ENCODE measurements around the gene ST6GAL1.
"Not testable (repeated sequence)": the region's sequence is repeated elsewhere in the genome, so short reads cannot be mapped to it uniquely, and the experiment has no call there.

ST6GAL1 gene

DNA sequence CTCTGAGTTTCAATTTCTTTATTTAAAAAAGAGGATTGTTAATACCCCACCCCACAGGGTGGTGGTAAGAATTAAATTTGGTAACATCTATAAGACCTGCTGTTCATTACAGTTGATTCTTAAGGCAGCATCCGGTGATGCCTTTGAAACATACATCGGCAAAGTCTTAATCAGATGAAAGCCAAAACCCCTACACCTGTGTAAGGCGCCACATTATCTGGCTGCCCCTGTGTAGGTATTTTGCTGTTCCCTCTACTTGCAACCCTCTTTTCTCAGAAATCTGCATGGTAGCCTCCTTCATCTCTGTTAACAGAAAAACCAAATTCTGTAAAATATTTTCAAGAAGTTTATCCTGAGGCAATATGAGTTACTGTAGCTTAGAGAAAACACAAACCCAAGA, 90.0 kb downstream of the ST6GAL1 start:
- Histone ChIP-seq H3K4me1 (ENCODE audit: control insufficient read depth, insufficient read depth, low read depth, low read length) (peaks cover 2% of the 10 kb centered on the region), H3K9me3 (ENCODE audit: control insufficient read depth, low read length) (no peaks in the 10 kb centered on the region), H2BK12ac (ENCODE audit: low read length in 2 of 2) (no peak overlapping the region), H2AK5ac (ENCODE audit: low read length, severe bottlenecking) (no peak overlapping the region), H4K91ac (ENCODE audit: low read length) (no peak overlapping the region), H2BK120ac (ENCODE audit: low read depth, low read length) (no peak overlapping the region), H3K79me1 (replicated peaks; ENCODE audit: low read length, poor library complexity, severe bottlenecking) (peaks cover 9% of the 10 kb centered on the region), H3K36me3 (ENCODE audit: control insufficient read depth in 1 of 2, insufficient read depth in 2 of 2, low read depth in 1 of 2, low read length in 2 of 2) (no peaks in the 10 kb centered on the region), H3K27me3 (ENCODE audit: control insufficient read depth in 1 of 2, insufficient read depth in 1 of 2, low read length in 2 of 2) (no peaks in the 10 kb centered on the region), H3K4me2 (ENCODE audit: low read length, poor library complexity, severe bottlenecking) (no peak overlapping the region), H4K8ac (ENCODE audit: low read length) (no peak overlapping the region), H3K23ac (ENCODE audit: low read length in 2 of 2) (no peak overlapping the region), H3K4ac (ENCODE audit: low read depth in 1 of 2, low read length in 2 of 2) (no peak overlapping the region), H3K4me3 (ENCODE audit: insufficient read depth in 1 of 2, low read depth in 1 of 2, low read length in 2 of 2) (no peak overlapping the region), H3K14ac (ENCODE audit: low read length in 2 of 2) (no peak overlapping the region), H3K9ac (ENCODE audit: low read length) (no peak overlapping the region), H2BK5ac (ENCODE audit: low read depth, low read length, poor library complexity, severe bottlenecking) (no peak overlapping the region), H2BK15ac (ENCODE audit: low read depth, poor library complexity, severe bottlenecking) (no peak overlapping the region), H3K27ac (ENCODE audit: low read length, poor library complexity, severe bottlenecking) (no peak overlapping the region), H2AFZ (ENCODE audit: low read depth, low read length) (no peak overlapping the region), H3K18ac (ENCODE audit: low read depth in 1 of 2, low read length in 2 of 2) (no peak overlapping the region)
- 97% methylated on average over 3 of the region's 3 CpGs for WGBS
- no peak for DNase-seq

DNA sequence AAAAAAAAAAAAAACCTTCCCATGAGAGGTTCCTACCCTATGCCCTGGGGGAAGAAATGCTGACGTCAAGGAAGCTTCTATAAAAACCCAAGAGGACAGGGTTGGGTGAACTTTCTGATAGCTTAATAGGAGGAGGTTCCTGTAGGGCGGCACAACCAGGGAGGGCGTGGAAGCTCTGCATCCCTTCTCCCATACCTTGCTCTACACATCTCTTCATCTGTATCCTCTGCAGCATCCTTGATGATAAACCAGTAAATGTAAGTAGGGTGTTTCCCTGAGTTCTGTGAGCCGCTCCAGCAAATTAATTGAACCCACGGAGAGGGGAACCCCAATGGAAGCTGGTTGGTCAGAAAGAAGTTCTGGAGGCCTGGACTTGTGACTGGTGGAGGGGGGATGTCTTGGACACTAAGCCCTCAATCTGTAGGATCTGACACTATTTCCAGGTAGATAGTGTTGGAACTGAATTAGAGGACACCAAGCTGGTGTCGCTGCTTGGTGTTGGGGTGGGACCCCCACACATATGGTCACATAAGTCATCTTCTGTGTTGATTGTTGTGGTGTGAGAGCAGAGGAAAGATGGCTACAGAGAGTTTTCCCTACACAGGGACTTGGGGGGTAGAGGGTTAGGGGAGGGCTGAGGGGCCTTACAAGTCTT, 91.5 kb downstream of the ST6GAL1 start:
- Histone ChIP-seq H2AFZ (ENCODE audit: low read depth, low read length) (no peak overlapping the region), H3K36me3 (ENCODE audit: control insufficient read depth in 1 of 2, insufficient read depth in 2 of 2, low read depth in 1 of 2, low read length in 2 of 2) (no peaks in the 10 kb centered on the region), H2AK5ac (ENCODE audit: low read length, severe bottlenecking) (no peak overlapping the region), H3K9ac (ENCODE audit: low read length) (no peak overlapping the region), H2BK120ac (ENCODE audit: low read depth, low read length) (no peak overlapping the region), H3K4me3 (ENCODE audit: insufficient read depth in 1 of 2, low read depth in 1 of 2, low read length in 2 of 2) (no peak overlapping the region), H3K27ac (ENCODE audit: low read length, poor library complexity, severe bottlenecking) (no peak overlapping the region), H3K79me1 (replicated peaks; ENCODE audit: low read length, poor library complexity, severe bottlenecking) (peaks cover 9% of the 10 kb centered on the region), H2BK12ac (ENCODE audit: low read length in 2 of 2) (no peak overlapping the region), H4K8ac (ENCODE audit: low read length) (no peak overlapping the region), H3K9me3 (ENCODE audit: control insufficient read depth, low read length) (no peaks in the 10 kb centered on the region), H3K18ac (ENCODE audit: low read depth in 1 of 2, low read length in 2 of 2) (no peak overlapping the region), H3K27me3 (ENCODE audit: control insufficient read depth in 1 of 2, insufficient read depth in 1 of 2, low read length in 2 of 2) (no peaks in the 10 kb centered on the region), H3K4ac (ENCODE audit: low read depth in 1 of 2, low read length in 2 of 2) (no peak overlapping the region), H3K23ac (ENCODE audit: low read length in 2 of 2) (no peak overlapping the region), H2BK5ac (ENCODE audit: low read depth, low read length, poor library complexity, severe bottlenecking) (no peak overlapping the region), H3K4me1 (ENCODE audit: control insufficient read depth, insufficient read depth, low read depth, low read length) (peaks cover 5% of the 10 kb centered on the region), H2BK15ac (ENCODE audit: low read depth, poor library complexity, severe bottlenecking) (no peak overlapping the region), H3K14ac (ENCODE audit: low read length in 2 of 2) (no peak overlapping the region), H3K4me2 (ENCODE audit: low read length, poor library complexity, severe bottlenecking) (no peak overlapping the region), H4K91ac (ENCODE audit: low read length) (no peak overlapping the region)
- no peak for DNase-seq
- WGBS: 93% methylated on average over 5 of the region's 6 CpGs

DNA sequence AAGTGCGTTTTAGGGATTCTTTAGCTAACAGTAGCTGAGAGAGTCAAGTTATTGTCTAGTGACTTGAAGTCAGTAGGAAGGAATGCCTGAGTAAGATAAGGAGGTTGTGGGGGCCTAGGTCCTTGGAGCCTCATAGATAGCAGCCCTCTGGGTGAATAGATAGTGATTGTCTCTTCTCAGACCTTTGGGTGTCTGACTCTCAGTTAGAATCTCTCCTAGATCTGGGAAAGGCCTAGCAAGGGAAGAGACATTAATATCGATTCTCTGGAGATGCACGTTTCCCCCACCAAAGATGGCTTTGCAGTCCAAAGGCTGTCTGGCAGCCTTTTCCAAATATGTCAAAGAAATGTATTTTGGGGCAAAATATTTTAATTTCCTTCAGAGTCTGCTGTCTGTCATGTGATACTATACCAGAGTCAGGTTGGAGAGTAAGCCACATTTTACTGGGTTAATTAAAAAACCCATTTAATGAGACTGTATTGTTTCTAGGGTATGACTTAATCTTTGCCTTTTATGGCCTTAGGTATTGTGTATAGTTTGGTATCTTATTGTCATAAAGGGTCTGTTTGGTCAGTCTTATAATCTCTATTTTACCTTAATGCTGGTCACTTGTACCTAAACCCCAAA, 92.2 kb downstream of the ST6GAL1 start:
- H3K9ac ChIP-seq (ENCODE audit: low read length): no peak overlapping the region
- H3K27ac ChIP-seq (ENCODE audit: low read length, poor library complexity, severe bottlenecking): no peak overlapping the region
- no peak overlapping the region for H3K23ac ChIP-seq (ENCODE audit: low read length in 2 of 2)
- H3K27me3 ChIP-seq (ENCODE audit: control insufficient read depth in 1 of 2, insufficient read depth in 1 of 2, low read length in 2 of 2): no peaks in the 10 kb centered on the region
- H3K14ac ChIP-seq (ENCODE audit: low read length in 2 of 2): no peak overlapping the region
- H3K4me3 ChIP-seq (ENCODE audit: insufficient read depth in 1 of 2, low read depth in 1 of 2, low read length in 2 of 2): no peak overlapping the region
- H4K91ac ChIP-seq (ENCODE audit: low read length): no peak overlapping the region
- H3K79me1 ChIP-seq (replicated peaks; ENCODE audit: low read length, poor library complexity, severe bottlenecking): peaks cover 10% of the 10 kb centered on the region
- H4K8ac ChIP-seq (ENCODE audit: low read length): no peak overlapping the region
- no peak overlapping the region for H2BK5ac ChIP-seq (ENCODE audit: low read depth, low read length, poor library complexity, severe bottlenecking)
- WGBS: 95% methylated on average over 3 of the region's 3 CpGs
- no peak overlapping the region for H2BK15ac ChIP-seq (ENCODE audit: low read depth, poor library complexity, severe bottlenecking)
- H3K36me3 ChIP-seq (ENCODE audit: control insufficient read depth in 1 of 2, insufficient read depth in 2 of 2, low read depth in 1 of 2, low read length in 2 of 2): no peaks in the 10 kb centered on the region
- no peak overlapping the region for H3K18ac ChIP-seq (ENCODE audit: low read depth in 1 of 2, low read length in 2 of 2)
- H3K4me1 ChIP-seq (ENCODE audit: control insufficient read depth, insufficient read depth, low read depth, low read length): peaks cover 5% of the 10 kb centered on the region
- no peak overlapping the region for H2BK120ac ChIP-seq (ENCODE audit: low read depth, low read length)
- no peak for DNase-seq
- no peak overlapping the region for H2BK12ac ChIP-seq (ENCODE audit: low read length in 2 of 2)
- no peak overlapping the region for H2AK5ac ChIP-seq (ENCODE audit: low read length, severe bottlenecking)
- no peak overlapping the region for H3K4me2 ChIP-seq (ENCODE audit: low read length, poor library complexity, severe bottlenecking)
- H3K9me3 ChIP-seq (ENCODE audit: control insufficient read depth, low read length): no peaks in the 10 kb centered on the region
- no peak overlapping the region for H2AFZ ChIP-seq (ENCODE audit: low read depth, low read length)
- H3K4ac ChIP-seq (ENCODE audit: low read depth in 1 of 2, low read length in 2 of 2): no peak overlapping the region

DNA sequence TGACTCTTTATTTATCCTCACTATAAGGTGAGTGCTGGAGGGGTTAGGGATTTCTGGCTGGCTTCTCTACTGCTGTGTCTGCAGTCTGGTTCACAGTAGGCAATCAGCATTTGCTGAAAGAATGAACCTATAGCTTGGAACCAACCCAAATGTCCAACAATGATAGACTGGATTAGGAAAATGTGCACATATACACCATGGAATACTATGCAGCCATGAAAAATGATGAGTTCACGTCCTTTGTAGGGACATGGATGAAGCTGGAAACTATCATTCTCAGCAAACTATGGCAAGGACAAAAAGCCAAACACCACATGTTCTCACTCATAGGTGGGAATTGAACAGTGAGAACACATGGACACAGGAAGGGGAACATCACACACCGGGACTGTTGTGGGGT, 93.0 kb downstream of the ST6GAL1 start:
- not testable (repeated sequence) for H2AK5ac ChIP-seq (ENCODE audit: low read length, severe bottlenecking); H3K14ac ChIP-seq (ENCODE audit: low read length in 2 of 2); H3K36me3 ChIP-seq (ENCODE audit: control insufficient read depth in 1 of 2, insufficient read depth in 2 of 2, low read depth in 1 of 2, low read length in 2 of 2); H4K91ac ChIP-seq (ENCODE audit: low read length); H3K4me3 ChIP-seq (ENCODE audit: insufficient read depth in 1 of 2, low read depth in 1 of 2, low read length in 2 of 2); H2BK120ac ChIP-seq (ENCODE audit: low read depth, low read length); H3K27me3 ChIP-seq (ENCODE audit: control insufficient read depth in 1 of 2, insufficient read depth in 1 of 2, low read length in 2 of 2); H2BK5ac ChIP-seq (ENCODE audit: low read depth, low read length, poor library complexity, severe bottlenecking); H3K9me3 ChIP-seq (ENCODE audit: control insufficient read depth, low read length); H3K4me2 ChIP-seq (ENCODE audit: low read length, poor library complexity, severe bottlenecking); H3K23ac ChIP-seq (ENCODE audit: low read length in 2 of 2); H3K4ac ChIP-seq (ENCODE audit: low read depth in 1 of 2, low read length in 2 of 2); H3K27ac ChIP-seq (ENCODE audit: low read length, poor library complexity, severe bottlenecking); DNase-seq; H2AFZ ChIP-seq (ENCODE audit: low read depth, low read length); H4K8ac ChIP-seq (ENCODE audit: low read length); H3K4me1 ChIP-seq (ENCODE audit: control insufficient read depth, insufficient read depth, low read depth, low read length); H2BK15ac ChIP-seq (ENCODE audit: low read depth, poor library complexity, severe bottlenecking); H3K18ac ChIP-seq (ENCODE audit: low read depth in 1 of 2, low read length in 2 of 2); H2BK12ac ChIP-seq (ENCODE audit: low read length in 2 of 2); H3K9ac ChIP-seq (ENCODE audit: low read length)
- 100% methylated on average over 1 of the region's 2 CpGs for WGBS
- H3K79me1 ChIP-seq (replicated peaks; ENCODE audit: low read length, poor library complexity, severe bottlenecking): peaks cover 15% of the 10 kb centered on the region
